Natural killer cell (primary cell): Measurements from ENCODE around the gene CAMK2D. TPM values are rescaled to one million over a fixed set of nuclear protein-coding genes. Genes with fewer than 3 reads are reported as not detected.
"Not testable (repeated sequence)": the region's sequence is repeated elsewhere in the genome, so short reads cannot be mapped to it uniquely, and the experiment has no call there.

ENCODE experiments used
- ATAC-seq, 3 donors: fragments of 150-1000 bp in 2 of 3; fragments of 200-7000 bp in 1 of 3; cut with Tn5 transposase; 1 replicate in 1 of 3; 2 replicates in 2 of 3; pipeline ENCODE4 v1.10.0; 2021; ENCODE audit warnings: mild to moderate bottlenecking in 2 of 3, moderate library complexity in 2 of 3
- DNase-seq, 2 donors: peaks; one replicate each; pipeline versions ENCODE4 v3.0.0 to v3.0.0-alpha.2; 2013 to 2021; ENCODE audit warnings: mixed read lengths in 1 of 2
- H3K27ac ChIP-seq: one replicate; pipeline ENCODE4 v1.5.1; 2013; ENCODE audit warnings: mild to moderate bottlenecking, low read length
- H3K27me3 ChIP-seq: one replicate; pipeline ENCODE4 v1.6.1; 2013; ENCODE audit warnings: low read length; ENCODE audit not compliant: control insufficient read depth, insufficient read depth
- H3K36me3 ChIP-seq: one replicate; pipeline ENCODE4 v1.6.1; 2013; ENCODE audit warnings: low read length; ENCODE audit not compliant: control insufficient read depth, insufficient read depth
- H3K4me1 ChIP-seq: one replicate; pipeline ENCODE4 v1.6.1; 2013; ENCODE audit warnings: low read length; ENCODE audit not compliant: control insufficient read depth, insufficient read depth
- H3K4me3 ChIP-seq: one replicate; pipeline ENCODE4 v1.5.1; 2013; ENCODE audit warnings: low read length
- H3K9me3 ChIP-seq: one replicate; pipeline ENCODE4 v1.6.1; 2013; ENCODE audit warnings: low read length; ENCODE audit not compliant: control insufficient read depth, insufficient read depth
- H3K27ac Mint-ChIP-seq, 2 donors: one replicate each; pipeline ENCODE4 v1.8.0; 2022; ENCODE audit warnings: mild to moderate bottlenecking in 2 of 2, mixed read lengths in 2 of 2, moderate library complexity in 1 of 2
- H3K27me3 Mint-ChIP-seq, 2 donors: one replicate each; pipeline ENCODE4 v1.8.0; 2022; ENCODE audit warnings: low read depth in 2 of 2, mixed read lengths in 2 of 2
- H3K36me3 Mint-ChIP-seq: one replicate; pipeline ENCODE4 v1.8.0; 2022; ENCODE audit warnings: mixed read lengths
- H3K4me1 Mint-ChIP-seq, 2 donors: one replicate each; pipeline ENCODE4 v1.8.0; 2022; ENCODE audit warnings: mixed read lengths in 2 of 2
- H3K4me3 Mint-ChIP-seq: one replicate; pipeline ENCODE4 v1.8.0; 2022; ENCODE audit warnings: mild to moderate bottlenecking, moderate library complexity, mixed read lengths
- H3K9me3 Mint-ChIP-seq, 2 donors: one replicate each; pipeline ENCODE4 v1.8.0; 2022; ENCODE audit warnings: mixed read lengths in 2 of 2
- CTCF ChIP-seq: fragments of 200-600 bp; IDR thresholded peaks from one replicate; pipeline ENCODE4 v1.8.0; 2022; ENCODE audit warnings: antibody characterized with exemption
- WGBS: methylation state at CpG from one replicate; pipeline ENCODE4 v1.1.7; 2013; ENCODE audit warnings: missing lambda C conversion rate; ENCODE audit not compliant: insufficient coverage; 5-methylcytosine and 5-hydroxymethylcytosine counted together
- intact Hi-C: fragments of 100-400 bp; cut with micrococcal nuclease; formaldehyde crosslinking; loops from one replicate; pipeline ENCODE4 v1.14.2; 2022
- total RNA-seq, 4 donors: library from RNA; stranded (reverse); fragments of 120-200 nt in 1 of 4; gene quantifications; one replicate each; pipeline versions ENCODE4 v1.2.3 to v1.2.4, GENCODE V29; 2013 to 2022

The CAMK2D gene
- total RNA-seq, 3 donors from 2014 or later (not counting 1 experiment from before 2014, with no cell fraction given) = 31.6 to 40.1 (median 34.5) TPM

- intact Hi-C loops = loop anchor here (5.0 kb wide), 1 partner anchor 71 kb away; the partner anchor contains the start of gene CAMK2D
- peaks cover 35 to 43% of the 10 kb centered on the region in 2 donors for H3K4me1 Mint-ChIP-seq
- H3K27me3 Mint-ChIP-seq = no peaks in the 10 kb centered on the region
Observed at GRCh38 chr4:113691676-113692075, 69.9 kb downstream of the CAMK2D start.

GRCh38 chr4:113689394-113689793 lies 72.1 kb downstream of the CAMK2D start:
- Mint-ChIP-seq H3K27ac (no peak overlapping the region), H3K36me3 (no peaks in the 10 kb centered on the region), H3K9me3 (no peaks in the 10 kb centered on the region), H3K4me3 (no peak overlapping the region), H3K4me1 (peaks cover 35 to 43% of the 10 kb centered on the region in 2 donors), H3K27me3 (no peaks in the 10 kb centered on the region)
- Histone ChIP-seq H3K27me3 (no peaks in the 10 kb centered on the region), H3K36me3 (no peaks in the 10 kb centered on the region), H3K9me3 (no peaks in the 10 kb centered on the region), H3K4me1 (no peaks in the 10 kb centered on the region), H3K27ac (no peak overlapping the region), H3K4me3 (no peak overlapping the region)
- WGBS = 26% methylated on average over 1 of the region's 1 CpG
- no peak for DNase-seq
- TF ChIP-seq CTCF = no peak
- intact Hi-C loops = no loop called here
- no peak for ATAC-seq

More at GRCh38 chr4:113691676-113692075, 69.9 kb downstream of the CAMK2D start:
- Histone ChIP-seq H3K4me1 (no peaks in the 10 kb centered on the region), H3K27me3 (no peaks in the 10 kb centered on the region), H3K27ac (no peak overlapping the region), H3K4me3 (no peak overlapping the region), H3K36me3 (no peaks in the 10 kb centered on the region), H3K9me3 (no peaks in the 10 kb centered on the region)
- no peak overlapping the region for H3K27ac Mint-ChIP-seq
- ATAC-seq (no peak), DNase-seq (no peak)
- no peaks in the 10 kb centered on the region for H3K36me3 Mint-ChIP-seq
- no peaks in the 10 kb centered on the region for H3K9me3 Mint-ChIP-seq
- 100% methylated on average over 1 of the region's 2 CpGs for WGBS
- H3K4me3 Mint-ChIP-seq = no peak overlapping the region
- no peak for TF ChIP-seq CTCF

GRCh38 chr4:113687067-113687718 lies 74.3 kb downstream of the CAMK2D start:
- no peak for TF ChIP-seq CTCF
- H3K27me3 ChIP-seq = no peaks in the 10 kb centered on the region
- H3K4me3 ChIP-seq = no peak overlapping the region
- intact Hi-C loops = no loop called here
- no peaks in the 10 kb centered on the region for H3K9me3 ChIP-seq
- peak in 1 of 2 donors; percentile 28 for DNase-seq
- Mint-ChIP-seq H3K36me3 (no peaks in the 10 kb centered on the region), H3K4me1 (peaks cover 43 to 52% of the 10 kb centered on the region in 2 donors), H3K9me3 (no peaks in the 10 kb centered on the region), H3K4me3 (no peak overlapping the region), H3K27me3 (no peaks in the 10 kb centered on the region), H3K27ac (no peak overlapping the region)
- WGBS = 74% methylated on average over 3 of the region's 4 CpGs
- ATAC-seq = no peak
- H3K36me3 ChIP-seq = no peaks in the 10 kb centered on the region
- no peak overlapping the region for H3K27ac ChIP-seq
- H3K4me1 ChIP-seq = peaks cover 2% of the 10 kb centered on the region

- H3K4me1 ChIP-seq, H3K36me3 ChIP-seq, H3K27me3 Mint-ChIP-seq, H3K27me3 ChIP-seq, H3K4me3 ChIP-seq, H3K27ac Mint-ChIP-seq, intact Hi-C loops, ATAC-seq, H3K4me3 Mint-ChIP-seq, H3K36me3 Mint-ChIP-seq, H3K9me3 Mint-ChIP-seq, H3K27ac ChIP-seq, DNase-seq, H3K9me3 ChIP-seq: not testable (repeated sequence)
- H3K4me1 Mint-ChIP-seq = peaks cover 34 to 42% of the 10 kb centered on the region in 2 donors
- 98% methylated on average over 4 of the region's 4 CpGs for WGBS
Observed at GRCh38 chr4:113685157-113685556, 76.4 kb downstream of the CAMK2D start.
